K562 (cell line): Measurements from ENCODE around the gene TMEM158. TPM values are rescaled to one million over a fixed set of nuclear protein-coding genes. Genes with fewer than 3 reads are reported as not detected.

ENCODE experiments used
- CBX1 ChIP-seq: sonication (generic); IDR thresholded peaks from 2 replicates; pipeline ENCODE4 v1.6.1; 2016; ENCODE audit warnings: antibody characterized with exemption, low read depth, mild to moderate bottlenecking
- GTF3C2 ChIP-seq: IDR thresholded peaks from 3 replicates; pipeline ENCODE4 v1.6.1; 2011; ENCODE audit warnings: borderline replicate concordance, mild to moderate bottlenecking, moderate library complexity; ENCODE audit not compliant: insufficient read length; ENCODE audit errors: extremely low read depth
- HNRNPH1 ChIP-seq: fragments of 200-400 bp; formaldehyde crosslinking; optimal IDR thresholded peaks from 2 replicates; pipeline ENCODE3; 2017; ENCODE audit warnings: low read depth, mild to moderate bottlenecking, low read length, moderate library complexity
- MXD1 ChIP-seq: fragments of 250-450 bp; sonication (Bioruptor Pico); IDR thresholded peaks from 2 replicates; pipeline ENCODE4 v1.8.0; 2021; ENCODE audit warnings: borderline replicate concordance, mild to moderate bottlenecking, moderate library complexity; ENCODE audit not compliant: poor library complexity, severe bottlenecking
- PHB2 ChIP-seq: fragments of 450-650 bp; IDR thresholded peaks from 2 replicates; pipeline ENCODE4 v1.6.1; 2017; ENCODE audit warnings: low read depth
- TGIF2 ChIP-seq: sonication (generic); formaldehyde crosslinking; IDR thresholded peaks from 2 replicates; pipeline ENCODE4 v1.8.1; 2022; ENCODE audit warnings: mild to moderate bottlenecking, missing genetic modification reagents, moderate library complexity
- ZBTB2 ChIP-seq: fragments of 450-650 bp; IDR thresholded peaks from 2 replicates; pipeline ENCODE4 v1.6.1; 2016; ENCODE audit warnings: antibody characterized with exemption
- ZEB2 ChIP-seq: fragments of 450-650 bp; IDR thresholded peaks from 2 replicates; pipeline ENCODE4 v1.6.1; 2016
- ZNF696 ChIP-seq: fragments of 250-450 bp; sonication (Bioruptor Pico); conservative IDR thresholded peaks from 2 replicates; pipeline ENCODE4 v1.4.0; 2020; ENCODE audit warnings: mild to moderate bottlenecking, moderate library complexity
- polyA plus RNA-seq, 8 experiments: library from polyadenylated mRNA; depleted of rRNA in 4 of 8; stranded (reverse) in 5 of 8; unstranded in 3 of 8; fragments of >200 nt; fragmentation: Nextera tagmentation in 2 of 8; fragmentation: Illumina TruSeq in 1 of 8; extraction: Ambion mirVana in 2 of 8; extraction: Trizol in 1 of 8; gene quantifications; 2 replicates each; pipeline versions ENCODE4 v1.2.1 to v1.2.3, GENCODE V29; 2011 to 2014; ENCODE audit warnings: inconsistent platforms in 1 of 8, missing spikeins in 1 of 8
- total RNA-seq, 7 experiments: library from RNA; depleted of rRNA in 6 of 7; stranded (reverse); fragments of >200 nt in 6 of 7; fragmentation: Illumina TruSeq in 2 of 7; extraction: Trizol in 2 of 7; gene quantifications; 2 replicates each; pipeline versions ENCODE4 v1.2.1 to v1.2.3, GENCODE V29; 2011 to 2021; ENCODE audit warnings: low replicate concordance in 1 of 7

Gene TMEM158
- total and polyA plus RNA-seq, 9 of the 15 experiments (the other 6 are each of a cell fraction or from before 2014, with no cell fraction given) = 2.2 to 46.5 (median 8.4) TPM

GRCh38 chr3:45182915-45183871 is 42.9 kb downstream of the TMEM158 start (continued):
- peak; percentile 46; the same call in 1 of the 2 replicates for TF ChIP-seq CBX1
- no peak for TF ChIP-seq ZNF696
- TF ChIP-seq HNRNPH1 = no peak
- no peak for TF ChIP-seq TGIF2 (CRISPR knock-in tag)
- TF ChIP-seq ZBTB2 = no peak; the same call in 1 of the 2 replicates
- TF ChIP-seq PHB2 = no peak
- no peak for TF ChIP-seq MXD1 (CRISPR knock-in tag)
- TF ChIP-seq GTF3C2 = no peak
- peak; percentile 81 for TF ChIP-seq ZEB2
